GM19043 (cell line): Measurements from ENCODE around the gene ZNF594.
"Not testable (repeated sequence)": the region's sequence is repeated elsewhere in the genome, so short reads cannot be mapped to it uniquely, and the experiment has no call there.

Experiments used
- ATAC-seq: cut with Tn5 transposase; IDR thresholded peaks from one replicate; pipeline ENCODE4 v1.9.1; 2021; ENCODE audit warnings: low read depth; ENCODE audit not compliant: unreplicated experiment

Gene ZNF594

GRCh38 chr17:5203178-5203907, 11.7 kb upstream of the ZNF594 start:
- no peak for ATAC-seq

- no peak for ATAC-seq
Measured at GRCh38 chr17:5201011-5201410, 9.3 kb upstream of the ZNF594 start.

- ATAC-seq = no peak
Measured at GRCh38 chr17:5200360-5200759, 8.7 kb upstream of the ZNF594 start.

- ATAC-seq = no peak
Measured at GRCh38 chr17:5198472-5198871, 6.8 kb upstream of the ZNF594 start.

GRCh38 chr17:5194346-5194745, 2.7 kb upstream of the ZNF594 start:
- no peak for ATAC-seq

GRCh38 chr17:5184288-5184687, 7.4 kb downstream of the ZNF594 start:
- no peak for ATAC-seq

GRCh38 chr17:5183410-5183793, 8.3 kb downstream of the ZNF594 start:
- ATAC-seq = no peak

- ATAC-seq = no peak
Measured at GRCh38 chr17:5182597-5183409, 8.9 kb downstream of the ZNF594 start.

- ATAC-seq = no peak
Measured at GRCh38 chr17:5181509-5182305, 10.0 kb downstream of the ZNF594 start.

GRCh38 chr17:5179003-5179402, 12.7 kb downstream of the ZNF594 start:
- no peak for ATAC-seq

GRCh38 chr17:5175027-5175426, 16.6 kb downstream of the ZNF594 start:
- ATAC-seq = not testable (repeated sequence)

- ATAC-seq = not testable (repeated sequence)
Measured at GRCh38 chr17:5165791-5166564, 25.7 kb downstream of the ZNF594 start.

- no peak for ATAC-seq
Measured at GRCh38 chr17:5164436-5164835, 27.2 kb downstream of the ZNF594 start.

- ATAC-seq = not testable (repeated sequence)
Measured at GRCh38 chr17:5161793-5162192, 29.9 kb downstream of the ZNF594 start.

- ATAC-seq = not testable (repeated sequence)
Measured at GRCh38 chr17:5160702-5161101, 31.0 kb downstream of the ZNF594 start.

- ATAC-seq = not testable (repeated sequence)
Measured at GRCh38 chr17:5146122-5146521, 45.5 kb downstream of the ZNF594 start.

- not testable (repeated sequence) for ATAC-seq
Measured at GRCh38 chr17:5142877-5143276, 48.8 kb downstream of the ZNF594 start.

GRCh38 chr17:5139458-5139732, 52.3 kb downstream of the ZNF594 start:
- ATAC-seq = no peak

GRCh38 chr17:5138616-5139457, 52.8 kb downstream of the ZNF594 start:
- no peak for ATAC-seq

GRCh38 chr17:5138198-5138544, 53.5 kb downstream of the ZNF594 start:
- not testable (repeated sequence) for ATAC-seq
